Activated CD4-positive, alpha-beta T cell treated with anti-CD3 and anti-CD28 coated beads, Interleukin-2, Interleukin-4, amounts not matched to agents 100 ng/mL and 50 ng/mL, durations not matched to agents 16 hours and 8 hours (primary cell): ENCODE results near the gene PET100.
"Not testable (repeated sequence)": the region's sequence is repeated elsewhere in the genome, so short reads cannot be mapped to it uniquely, and the experiment has no call there.

Experiments
- DNase-seq: peaks from one replicate; pipeline ENCODE4 v3.0.0-alpha.2; 2020; ENCODE audit warnings: low spot score

The PET100 gene

GRCh38 chr19:7633698-7634097 lies 4.1 kb downstream of the PET100 start, which contains the start of gene PCP2:
Gene PCP2, minus strand, starts transcription at chr19:7633719. Its CDS starts 262 bp downstream, at chr19:7633457.
- no peak for DNase-seq

DNA sequence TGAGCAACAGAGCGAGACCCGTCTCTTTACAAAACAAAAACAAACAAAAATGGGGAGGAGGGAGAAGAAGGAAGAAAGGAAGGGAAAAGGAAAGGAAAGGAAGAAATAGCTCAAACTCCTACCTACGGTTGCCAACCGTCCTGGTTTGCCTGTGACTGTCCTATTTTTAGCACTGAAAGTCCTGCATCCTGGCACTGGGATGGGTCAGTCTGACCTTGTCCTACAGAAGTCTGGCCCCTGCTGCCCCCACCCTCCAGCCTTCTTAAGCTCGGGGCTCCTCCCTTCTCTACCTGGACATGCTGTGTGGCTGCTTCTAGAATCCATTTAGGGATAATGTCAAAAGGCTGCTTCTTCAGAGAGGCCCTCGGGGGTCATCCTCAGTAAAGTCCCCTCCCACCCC lies 6.1 kb downstream of the PET100 start:
- no peak for DNase-seq

DNA sequence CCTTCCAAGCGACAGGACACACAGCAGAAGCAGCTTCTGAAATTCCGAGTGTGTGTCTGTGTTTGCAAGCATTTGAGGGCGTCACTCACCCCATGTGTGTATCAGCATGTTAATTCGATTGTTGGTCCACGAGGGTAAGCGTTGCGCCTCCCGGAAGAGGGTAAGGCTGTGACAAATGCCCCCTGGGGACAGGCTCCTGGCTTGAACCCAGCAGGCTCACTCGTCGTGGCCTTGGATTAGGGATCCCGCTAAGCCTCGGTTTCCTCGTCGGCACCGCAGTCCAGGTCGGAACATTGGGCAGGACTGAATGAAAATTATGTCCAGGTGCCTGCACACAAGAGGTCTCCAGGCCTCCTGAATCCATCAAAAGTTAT lies 6.7 kb downstream of the PET100 start:
- DNase-seq = no peak

DNA sequence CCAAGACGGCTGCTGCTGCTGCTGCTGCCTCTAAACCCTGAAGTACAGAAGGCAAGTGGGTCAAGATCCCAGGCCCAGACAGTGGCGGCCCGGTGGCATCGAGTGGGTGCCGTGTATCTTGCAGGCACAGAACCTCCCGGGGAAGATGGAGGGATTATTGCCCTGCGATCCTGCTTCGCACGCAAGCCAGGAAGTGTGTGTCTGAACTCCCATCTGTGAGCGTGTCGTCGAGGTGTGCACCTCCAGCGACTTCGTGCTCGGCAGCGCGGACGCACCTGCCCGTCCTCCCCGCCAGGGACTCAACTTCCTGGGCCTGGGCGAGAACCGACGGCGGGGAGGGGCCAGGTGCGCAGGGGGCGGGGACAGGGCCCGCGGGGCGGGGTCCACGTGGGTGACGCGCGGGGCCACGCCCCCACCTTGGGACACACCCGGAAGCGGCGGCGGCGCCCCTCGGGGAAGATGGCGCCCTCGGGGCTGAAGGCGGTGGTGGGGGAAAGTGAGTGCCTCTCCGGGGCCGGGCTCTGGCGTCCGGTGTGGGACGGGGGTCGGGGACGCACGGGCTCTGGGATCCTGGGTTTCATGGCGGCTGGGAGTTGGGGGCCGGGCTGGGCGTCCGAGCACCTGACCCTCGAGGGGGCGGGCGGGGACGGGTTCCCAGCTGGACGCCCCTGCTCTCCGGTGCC lies 7.2 kb downstream of the PET100 start, which contains the start of gene STXBP2:
STXBP2 (plus strand) TSS at position 420 of the 683 bp plus-strand sequence; CDS start at position 460, 40 bp downstream.
- peak; percentile 91 for DNase-seq

DNA sequence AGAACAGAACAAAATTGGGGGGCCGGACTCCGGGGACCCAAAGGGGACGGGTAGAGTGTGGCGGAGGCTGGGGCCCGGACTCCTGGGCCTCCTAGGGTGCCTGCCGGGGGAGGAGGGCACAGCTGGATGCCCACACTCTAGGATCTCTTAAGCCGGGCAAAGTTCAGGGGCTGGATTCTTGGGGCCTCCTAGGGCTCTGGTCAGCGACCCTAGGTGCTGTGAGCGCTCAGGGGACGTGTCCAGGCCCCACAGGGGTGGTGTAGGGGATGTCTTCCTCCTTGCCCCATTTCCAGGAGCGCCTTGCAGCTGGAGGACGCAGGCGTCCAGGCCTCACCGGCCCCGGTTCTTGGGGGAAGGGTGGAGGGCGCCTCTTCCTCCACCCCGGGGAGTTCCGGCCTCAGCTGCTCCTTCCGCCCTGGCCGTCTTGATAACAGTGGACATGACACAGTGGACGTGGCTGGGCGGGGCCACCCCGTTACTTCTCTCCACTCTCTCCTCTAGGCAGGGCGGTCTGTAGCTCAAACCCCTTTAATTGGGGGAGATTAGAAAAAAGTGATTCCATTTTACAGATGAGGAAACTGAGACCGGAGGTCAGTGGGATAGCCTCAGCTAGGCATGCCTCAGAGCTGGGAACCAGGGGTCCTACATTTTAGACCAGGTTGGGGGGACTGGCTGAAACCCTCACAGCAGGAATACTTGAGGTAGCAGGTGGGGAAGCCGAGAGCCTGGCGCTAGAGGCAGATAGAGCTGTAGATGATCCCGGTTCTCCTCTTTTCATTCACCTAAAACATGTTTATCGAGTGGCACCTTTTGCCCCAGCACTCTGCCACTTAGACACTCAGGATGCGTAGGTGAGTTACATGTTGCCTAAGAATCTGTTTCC lies 8.0 kb downstream of the PET100 start:
- no peak for DNase-seq

- DNase-seq = no peak
Measured at GRCh38 chr19:7638802-7639465, 9.3 kb downstream of the PET100 start.

- DNase-seq = no peak
Measured at GRCh38 chr19:7639863-7640348, 10.3 kb downstream of the PET100 start.

GRCh38 chr19:7640803-7641202 lies 11.2 kb downstream of the PET100 start:
- DNase-seq = no peak

DNA sequence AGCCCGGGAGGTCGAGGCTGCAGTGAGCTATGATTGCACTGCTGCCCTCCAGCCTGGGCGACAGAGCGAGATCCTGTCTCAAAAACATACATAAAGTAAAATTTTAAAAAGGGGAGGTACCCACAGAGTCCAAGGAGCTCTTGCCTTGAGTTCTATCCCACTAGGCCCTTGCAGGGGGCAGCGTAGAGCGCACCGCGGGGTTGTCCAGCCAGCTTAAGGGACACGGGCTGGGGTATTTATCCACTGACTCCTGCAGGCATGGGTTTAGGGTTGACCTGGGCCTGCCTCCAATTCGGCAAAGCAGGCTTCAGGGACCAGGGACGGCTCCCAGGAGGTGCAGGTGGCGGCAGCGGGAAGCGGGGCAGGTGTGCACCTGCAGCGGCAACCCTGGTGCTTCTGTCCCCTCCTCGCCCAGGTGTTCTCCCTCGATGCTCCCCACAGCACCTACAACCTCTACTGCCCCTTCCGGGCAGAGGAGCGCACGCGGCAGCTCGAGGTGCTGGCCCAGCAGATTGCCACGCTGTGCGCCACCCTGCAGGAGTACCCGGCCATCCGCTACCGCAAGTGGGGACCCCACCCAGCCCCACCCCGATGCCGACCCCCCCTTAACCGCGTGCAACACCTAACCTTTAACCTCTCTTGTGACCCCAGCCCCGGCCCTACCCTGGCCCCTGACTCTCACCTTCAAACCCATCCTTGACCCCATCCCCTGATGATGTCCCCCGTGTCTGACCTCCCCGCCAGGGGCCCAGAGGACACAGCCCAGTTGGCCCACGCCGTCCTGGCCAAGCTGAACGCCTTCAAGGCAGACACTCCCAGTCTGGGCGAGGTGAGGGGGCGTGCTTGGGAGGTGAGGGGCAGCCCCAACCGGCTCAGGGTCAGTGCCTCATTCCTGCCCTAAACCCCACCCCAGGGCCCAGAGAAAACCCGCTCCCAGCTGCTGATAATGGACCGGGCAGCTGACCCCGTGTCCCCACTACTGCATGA lies 12.0 kb downstream of the PET100 start:
- DNase-seq = no peak

GRCh38 chr19:7642295-7643030 lies 12.9 kb downstream of the PET100 start:
- DNase-seq = no peak

DNA sequence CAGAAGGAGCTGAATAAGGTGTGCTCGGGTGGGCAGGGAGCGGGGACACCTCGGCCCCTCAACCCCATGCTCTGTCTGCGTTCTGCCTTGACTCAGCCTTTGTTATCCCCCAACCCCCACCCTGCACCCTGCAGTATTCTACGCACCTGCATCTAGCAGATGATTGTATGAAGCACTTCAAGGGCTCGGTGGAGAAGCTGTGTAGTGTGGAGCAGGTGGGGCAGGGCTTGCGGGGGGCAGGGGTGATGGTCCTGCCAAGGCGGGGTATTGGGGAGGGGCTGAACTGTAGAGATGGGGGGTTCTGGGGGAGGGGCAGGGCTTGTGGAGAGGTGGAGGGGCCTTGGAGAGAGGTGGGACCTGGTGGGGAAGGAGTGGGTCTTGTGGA lies 13.4 kb downstream of the PET100 start:
- no peak for DNase-seq

DNA sequence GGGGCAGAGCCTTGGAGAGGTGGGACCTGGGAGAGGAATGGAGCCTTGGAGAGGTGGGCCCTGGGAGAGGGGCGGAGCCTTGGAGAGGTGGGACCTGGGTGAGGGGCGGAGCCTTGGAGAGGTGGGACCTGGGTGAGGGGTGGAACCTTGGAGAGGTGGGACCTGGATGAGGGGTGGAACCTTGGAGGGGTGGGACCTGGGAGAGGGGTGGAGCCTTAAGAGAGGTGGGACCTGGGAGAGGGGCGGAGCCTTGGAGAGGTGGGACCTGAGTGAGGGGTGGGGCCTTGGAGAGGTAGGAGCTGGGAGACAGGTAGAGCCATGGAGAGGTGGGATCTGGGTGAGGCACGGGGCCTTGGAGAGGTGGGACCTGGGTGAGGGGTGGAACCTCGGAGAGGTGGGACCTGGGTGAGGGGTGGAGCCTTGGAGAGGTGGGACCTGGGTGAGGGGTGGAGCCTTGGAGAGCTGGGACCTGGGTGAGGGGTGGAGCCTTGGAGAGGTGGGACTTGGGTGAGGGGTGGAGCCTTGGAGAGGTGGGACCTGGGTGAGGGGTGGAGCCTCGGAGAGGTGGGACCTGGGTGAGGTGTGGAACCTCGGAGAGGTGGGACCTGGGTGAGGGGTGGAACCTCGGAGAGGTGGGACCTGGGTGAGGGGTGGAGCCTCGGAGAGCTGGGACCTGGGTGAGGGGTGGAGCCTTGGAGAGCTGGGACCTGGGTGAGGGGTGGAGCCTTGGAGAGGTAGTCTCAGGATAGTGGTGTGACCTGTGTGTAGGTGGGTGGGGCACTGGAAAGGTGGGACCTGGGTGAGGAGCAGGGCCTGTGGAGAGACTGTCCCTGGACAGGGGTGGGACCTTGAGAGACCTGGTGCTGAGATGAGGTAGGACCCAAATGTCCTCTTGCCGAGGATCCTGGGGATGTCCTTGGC lies 14.3 kb downstream of the PET100 start:
- not testable (repeated sequence) for DNase-seq

GRCh38 chr19:7644550-7644877 lies 14.9 kb downstream of the PET100 start:
- DNase-seq = no peak

- DNase-seq = no peak
Measured at GRCh38 chr19:7645163-7645562, 15.6 kb downstream of the PET100 start.

GRCh38 chr19:7645656-7646425 lies 16.2 kb downstream of the PET100 start:
- DNase-seq = no peak

DNA sequence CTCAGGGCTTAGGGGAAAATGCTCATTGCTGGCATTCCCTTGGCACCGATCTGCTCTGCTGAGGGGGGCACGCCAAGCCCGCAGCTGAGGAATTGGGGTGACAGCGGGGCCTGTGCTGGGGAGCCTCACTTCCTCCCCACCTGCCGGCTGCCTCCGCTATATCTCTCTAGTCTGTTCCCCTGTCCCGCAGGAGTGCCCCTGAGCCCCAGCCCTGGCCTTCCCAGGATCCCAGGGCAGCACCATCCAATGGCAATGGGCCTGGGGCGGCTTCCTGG lies 16.8 kb downstream of the PET100 start:
- DNase-seq = no peak

- no peak for DNase-seq
Measured at GRCh38 chr19:7647156-7647555, 17.6 kb downstream of the PET100 start.

GRCh38 chr19:7648265-7649014 lies 18.8 kb downstream of the PET100 start:
- DNase-seq = no peak
